GM20431 (cell line): ENCODE results near the gene PYGO1.
"Not testable (repeated sequence)": the region's sequence is repeated elsewhere in the genome, so short reads cannot be mapped to it uniquely, and the experiment has no call there.

Experiments used
- in situ Hi-C: fragments of 300-500 bp; cut with MseI, MboI; formaldehyde crosslinking; loops from one replicate; pipeline ENCODE4 v1.15.0; 2020; ENCODE audit warnings: low sequenced_read_pairs; ENCODE audit not compliant: unreplicated experiment

Gene PYGO1, protein sequence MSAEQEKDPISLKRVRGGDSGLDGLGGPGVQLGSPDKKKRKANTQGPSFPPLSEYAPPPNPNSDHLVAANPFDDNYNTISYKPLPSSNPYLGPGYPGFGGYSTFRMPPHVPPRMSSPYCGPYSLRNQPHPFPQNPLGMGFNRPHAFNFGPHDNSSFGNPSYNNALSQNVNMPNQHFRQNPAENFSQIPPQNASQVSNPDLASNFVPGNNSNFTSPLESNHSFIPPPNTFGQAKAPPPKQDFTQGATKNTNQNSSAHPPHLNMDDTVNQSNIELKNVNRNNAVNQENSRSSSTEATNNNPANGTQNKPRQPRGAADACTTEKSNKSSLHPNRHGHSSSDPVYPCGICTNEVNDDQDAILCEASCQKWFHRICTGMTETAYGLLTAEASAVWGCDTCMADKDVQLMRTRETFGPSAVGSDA

DNA sequence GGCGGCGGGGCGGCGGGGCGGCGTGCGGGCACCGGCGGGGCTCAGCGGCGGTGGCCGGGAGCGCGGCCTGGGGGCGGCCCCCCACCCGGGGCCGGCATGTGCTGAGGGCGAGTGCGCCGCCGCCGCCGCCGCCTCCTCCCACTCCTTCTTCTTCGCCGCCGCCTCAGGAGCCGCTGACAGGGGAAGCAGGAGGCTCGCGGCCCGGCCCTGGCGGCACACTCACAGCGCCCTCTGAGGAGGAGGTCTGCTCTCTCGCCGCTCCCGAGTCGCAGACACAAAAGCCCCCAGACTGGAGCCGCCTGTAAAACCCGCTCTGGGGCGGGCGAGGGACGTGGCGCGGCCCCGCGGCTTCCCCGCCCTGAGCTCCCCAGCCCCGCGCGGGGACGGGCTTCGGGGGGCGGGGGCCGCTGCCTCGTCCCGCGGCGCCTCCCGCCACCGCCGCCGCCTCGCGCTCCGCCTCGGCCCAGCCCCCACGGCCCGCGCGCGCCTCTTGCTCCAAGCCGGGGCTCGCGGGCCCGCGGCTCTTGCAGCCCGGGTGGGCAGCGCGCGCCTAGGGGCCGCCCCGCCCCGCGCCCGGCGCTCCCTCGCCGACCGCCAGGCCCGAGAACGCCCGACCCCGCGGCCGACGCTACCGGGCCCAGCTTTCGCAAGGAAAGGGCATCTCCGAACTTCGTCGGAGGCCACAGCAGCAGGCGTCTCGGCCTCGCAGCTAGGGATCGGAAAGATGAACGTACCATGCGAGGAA lies at the start of gene PYGO1:
TSS of gene PYGO1 (minus strand) at position 276 of the 745 bp plus-strand sequence. CDS start 462 bp downstream, outside the sequence.
- in situ Hi-C loops = no loop called here

DNA sequence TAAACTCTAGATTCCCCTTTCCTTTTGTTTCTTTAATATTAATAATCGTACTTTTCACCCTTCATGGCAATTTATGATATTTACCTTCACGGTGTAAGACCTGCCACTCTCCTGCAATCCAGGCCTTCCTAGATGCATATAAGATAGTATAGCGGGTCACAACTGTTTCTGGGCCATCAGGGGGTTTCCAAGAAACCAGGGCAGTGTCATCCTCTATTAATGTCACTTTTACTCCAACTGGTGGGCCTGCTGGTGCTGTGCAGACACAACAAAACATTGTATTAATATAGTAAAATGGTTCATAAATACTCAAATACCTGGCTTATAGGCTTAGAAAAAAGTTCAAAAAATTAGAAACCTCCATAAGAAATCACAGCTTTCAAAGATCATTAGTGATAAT lies 48.9 kb upstream of the PYGO1 start:
- in situ Hi-C loops = no loop called here

DNA sequence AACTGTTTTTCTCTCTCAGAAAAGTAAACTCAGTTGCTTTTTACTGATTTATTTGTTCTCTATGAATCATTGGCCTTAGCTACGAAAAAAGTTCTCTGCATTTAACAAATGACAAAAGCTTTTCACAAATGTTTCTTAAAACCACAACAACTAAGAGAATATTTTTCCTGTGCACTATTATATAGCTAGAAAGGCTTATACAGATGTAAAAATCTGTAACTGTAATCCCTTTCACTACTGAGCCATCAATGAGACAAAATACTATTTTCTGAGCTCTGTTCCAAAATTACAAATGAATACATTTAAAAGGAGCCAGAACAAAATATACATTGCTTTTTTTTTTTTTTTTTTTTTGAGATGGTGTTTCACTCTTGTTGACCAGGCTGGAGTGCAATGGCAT lies 45.6 kb upstream of the PYGO1 start:
- in situ Hi-C loops = no loop called here

DNA sequence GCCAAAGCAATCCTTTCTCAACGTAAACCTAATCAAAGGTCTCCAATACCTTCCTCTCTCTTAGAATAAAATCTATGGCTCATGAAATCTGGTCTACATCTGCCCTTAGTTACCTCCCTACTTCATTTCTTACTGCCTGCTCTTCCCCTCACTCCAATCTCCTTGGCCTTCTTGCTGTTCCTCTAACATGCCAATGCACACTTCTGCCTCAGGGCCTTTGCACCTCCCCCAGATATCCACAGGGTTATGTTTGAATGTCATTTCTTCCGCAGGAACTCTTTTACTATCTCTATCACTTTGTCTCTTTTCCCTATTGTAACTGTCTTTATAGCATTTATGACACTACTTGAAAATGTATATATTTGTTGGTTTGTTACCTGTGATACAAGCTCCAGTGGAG lies 44.3 kb upstream of the PYGO1 start:
- in situ Hi-C loops = no loop called here

DNA sequence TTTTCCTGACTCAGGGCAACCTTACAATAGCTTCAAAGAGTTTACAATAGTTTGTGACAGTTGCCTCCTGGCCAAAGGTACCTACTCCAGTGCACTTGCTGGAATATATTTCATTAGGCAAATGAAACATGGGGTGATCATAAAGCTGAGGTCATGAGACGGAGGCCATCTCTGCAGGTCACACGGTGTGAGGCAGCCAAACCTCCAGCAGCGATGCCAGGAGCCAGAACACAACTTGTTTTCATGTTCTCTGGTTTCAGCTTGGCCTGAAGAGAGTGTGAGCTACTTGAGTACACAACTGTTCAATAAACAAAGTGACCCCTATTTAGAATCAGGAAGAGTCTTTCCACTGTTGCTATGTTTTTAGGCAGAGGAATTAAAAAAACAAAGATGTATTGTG lies 42.7 kb upstream of the PYGO1 start:
- in situ Hi-C loops = no loop called here

DNA sequence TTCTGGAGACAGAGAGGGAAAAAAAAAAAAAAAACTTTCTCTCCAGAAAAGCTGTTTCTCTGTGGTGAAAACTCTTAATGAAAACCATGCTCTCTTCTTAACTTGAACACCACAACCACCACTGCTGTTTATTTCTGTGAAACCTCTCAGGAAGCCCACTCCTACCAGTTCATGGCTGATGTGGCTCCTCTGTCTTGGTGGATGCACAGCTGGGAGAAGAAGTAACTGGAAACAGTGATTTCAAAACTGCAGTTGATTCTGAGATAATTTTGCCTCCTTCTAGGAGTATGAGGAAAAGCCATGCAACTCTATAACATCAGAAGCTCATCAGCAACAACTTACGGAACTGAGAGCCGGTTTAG lies 40.2 kb upstream of the PYGO1 start:
- in situ Hi-C loops = no loop called here

DNA sequence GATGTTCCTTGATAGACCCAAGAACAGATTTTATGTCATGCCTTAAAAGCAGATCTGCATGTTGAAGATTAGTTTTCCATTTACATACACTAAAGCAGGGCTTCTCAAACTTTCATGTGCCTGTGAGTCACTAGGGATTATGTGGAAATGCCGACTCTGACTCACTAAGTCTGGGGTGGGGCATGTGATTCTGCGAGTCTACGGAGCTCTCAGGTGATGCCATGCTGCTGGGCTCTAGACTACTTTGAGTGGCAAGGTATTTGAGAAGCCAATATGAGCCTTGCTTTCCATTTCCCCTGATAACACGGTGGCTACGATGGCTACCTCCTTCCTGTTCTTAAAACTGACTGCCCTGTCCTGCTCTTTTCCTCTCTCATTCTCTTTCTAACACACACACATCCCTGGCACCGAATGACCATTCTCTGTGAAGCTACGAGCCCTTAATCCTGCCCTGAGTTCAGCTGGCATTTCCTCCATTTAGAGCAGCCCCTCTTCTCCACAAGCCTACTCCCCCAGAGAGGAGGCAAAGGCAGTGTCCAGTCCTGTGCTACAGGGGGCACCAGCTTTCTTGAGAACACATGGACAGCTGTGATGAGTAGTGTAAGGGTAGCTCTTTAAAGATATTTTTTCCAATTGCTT lies 39.7 kb upstream of the PYGO1 start:
- in situ Hi-C loops = no loop called here

DNA sequence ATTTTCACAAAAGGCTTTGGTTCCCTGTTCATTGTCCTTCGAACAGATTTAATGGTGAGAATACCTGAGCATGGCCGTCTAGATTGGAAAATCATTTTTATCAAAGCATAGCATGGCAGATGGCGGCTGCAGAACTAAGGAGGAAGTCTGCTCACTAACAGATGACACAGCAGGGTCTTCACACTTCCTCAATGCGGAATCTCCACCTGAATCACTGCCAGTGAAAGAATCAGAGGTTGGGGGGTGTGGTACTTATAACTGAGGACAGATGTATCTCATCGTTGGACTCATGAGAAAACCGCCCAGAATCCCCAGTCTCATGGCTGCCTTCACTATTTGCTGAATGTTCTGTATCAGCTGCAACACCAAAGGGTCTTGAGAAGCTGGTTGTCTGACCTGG lies 31.6 kb upstream of the PYGO1 start:
- in situ Hi-C loops = no loop called here

DNA sequence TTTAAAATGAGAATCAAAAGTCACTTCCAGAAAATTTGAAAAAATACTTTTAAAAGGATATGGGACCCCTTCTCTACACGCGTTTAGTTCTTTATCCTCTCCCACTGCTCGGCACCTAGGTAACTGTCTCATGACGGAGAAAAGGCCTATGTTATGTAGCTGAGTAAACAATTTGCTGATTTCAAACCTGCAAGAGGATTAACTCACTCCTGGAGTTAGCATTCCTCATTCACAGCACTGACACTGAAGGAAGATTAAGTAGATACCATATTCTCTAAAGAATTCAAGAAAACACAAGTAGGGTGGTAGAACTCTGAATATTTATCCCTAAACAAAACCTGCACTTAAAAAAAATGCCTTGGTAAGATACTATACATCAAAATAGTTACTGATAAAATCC lies 30.2 kb upstream of the PYGO1 start:
- in situ Hi-C loops = no loop called here

DNA sequence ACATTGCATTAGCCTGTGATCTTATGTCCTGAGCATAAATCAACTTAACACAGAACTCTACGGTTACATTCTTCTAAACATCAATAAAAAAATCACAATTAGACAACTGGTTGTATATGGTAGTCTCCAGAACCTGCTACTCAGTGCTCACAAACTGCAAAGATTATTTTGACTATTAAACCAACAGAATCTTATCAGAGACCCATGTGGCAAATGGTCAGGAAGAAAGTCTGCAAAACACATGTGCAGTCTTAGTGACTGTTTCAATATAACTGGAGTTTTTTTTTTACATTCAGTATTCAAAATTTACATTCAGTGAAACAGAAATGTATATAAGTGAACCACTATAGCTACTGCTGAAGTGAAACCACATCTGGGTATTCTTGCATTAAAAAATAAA lies 27.3 kb upstream of the PYGO1 start:
- in situ Hi-C loops = no loop called here

DNA sequence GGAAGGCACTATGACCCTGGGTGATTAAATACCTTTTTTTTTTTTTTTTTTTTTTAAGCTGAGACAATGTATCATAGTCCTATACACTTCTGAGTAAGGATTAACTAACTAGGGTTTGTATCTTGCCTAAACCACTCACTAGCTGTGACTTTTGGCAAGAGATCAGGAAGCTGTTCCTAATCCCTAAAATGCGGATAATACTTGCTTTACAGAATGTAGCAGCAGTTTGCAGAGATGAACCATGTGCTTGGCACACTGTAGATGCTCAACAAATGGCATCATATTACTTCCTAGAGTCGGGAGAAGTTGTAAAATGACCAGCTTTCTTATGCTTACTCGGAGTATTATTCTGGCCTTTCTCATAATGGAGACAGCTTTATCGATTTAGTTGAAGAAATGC lies 25.6 kb upstream of the PYGO1 start:
- in situ Hi-C loops = no loop called here

DNA sequence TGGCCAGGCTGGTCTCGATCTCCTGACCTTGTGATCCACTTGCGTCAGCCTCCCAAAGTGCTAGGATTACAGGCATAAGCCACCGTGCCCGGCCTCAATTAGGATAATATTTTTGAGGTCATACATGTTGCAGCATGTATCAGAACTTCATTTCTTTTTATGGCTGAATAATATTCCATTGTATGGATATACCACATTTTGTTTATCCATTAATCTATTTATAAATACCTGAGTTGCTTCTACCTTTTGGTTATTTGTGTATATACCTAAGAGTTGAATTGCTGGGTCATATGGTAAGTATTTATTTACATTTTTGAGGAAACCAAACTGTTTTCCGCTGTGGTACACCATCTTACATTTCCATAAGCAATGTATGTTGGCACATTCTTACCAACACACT lies 18.1 kb upstream of the PYGO1 start:
- in situ Hi-C loops = no loop called here

DNA sequence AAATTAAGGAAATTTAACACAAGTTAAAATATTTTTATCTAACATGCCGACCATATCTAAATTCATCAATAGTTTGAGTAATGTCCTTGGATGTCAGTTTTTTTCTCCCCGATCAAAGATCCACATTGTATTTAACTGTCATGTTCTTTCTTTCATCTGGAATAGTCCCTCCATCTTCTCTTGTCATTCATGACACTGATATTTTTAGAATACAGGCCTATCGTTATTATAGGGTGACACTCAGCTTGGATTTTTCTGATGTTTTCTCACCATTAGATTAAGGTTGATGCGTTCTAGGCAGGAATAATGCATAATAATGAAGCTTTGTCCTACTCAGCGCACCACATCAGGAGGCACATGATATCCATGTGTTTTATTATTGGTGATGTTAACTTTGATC lies 13.2 kb upstream of the PYGO1 start:
- in situ Hi-C loops = no loop called here

DNA sequence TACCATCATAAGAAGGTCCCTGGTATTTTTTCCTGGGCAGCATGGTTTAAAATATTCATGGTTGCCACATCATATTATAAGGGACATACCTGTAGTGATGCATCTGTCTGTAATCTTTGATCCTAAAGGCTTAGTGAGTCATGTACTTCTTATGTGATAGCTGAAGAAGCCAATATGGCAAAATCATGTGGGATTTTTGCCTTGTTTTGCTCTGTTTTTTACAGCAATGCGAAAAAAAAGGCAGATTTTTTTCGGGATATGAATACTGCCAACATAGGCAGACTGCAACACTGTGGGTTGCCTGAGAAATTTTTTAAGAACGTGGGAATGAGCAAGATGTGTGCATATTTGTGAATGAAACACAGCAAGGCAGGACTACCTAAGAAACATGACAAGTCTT lies 11.3 kb upstream of the PYGO1 start:
- in situ Hi-C loops = no loop called here

DNA sequence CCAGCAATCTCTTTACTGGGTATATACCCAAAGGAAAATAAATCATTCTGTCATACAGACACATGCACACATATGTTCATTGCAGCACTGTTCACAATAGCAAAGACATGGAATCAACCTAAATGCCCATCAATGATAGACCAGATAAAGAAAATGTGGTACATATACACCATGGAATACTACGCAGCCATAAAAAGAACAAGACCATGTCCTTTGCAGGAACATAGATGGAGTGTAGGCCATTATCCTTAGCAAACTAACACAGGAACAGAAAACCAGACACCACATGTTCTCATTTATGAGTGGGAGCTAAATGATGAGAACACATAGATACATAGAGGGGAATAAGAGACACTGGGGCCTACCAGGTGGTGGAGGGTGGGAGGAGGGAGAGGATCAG lies 4.9 kb upstream of the PYGO1 start:
- in situ Hi-C loops = not testable (repeated sequence)

DNA sequence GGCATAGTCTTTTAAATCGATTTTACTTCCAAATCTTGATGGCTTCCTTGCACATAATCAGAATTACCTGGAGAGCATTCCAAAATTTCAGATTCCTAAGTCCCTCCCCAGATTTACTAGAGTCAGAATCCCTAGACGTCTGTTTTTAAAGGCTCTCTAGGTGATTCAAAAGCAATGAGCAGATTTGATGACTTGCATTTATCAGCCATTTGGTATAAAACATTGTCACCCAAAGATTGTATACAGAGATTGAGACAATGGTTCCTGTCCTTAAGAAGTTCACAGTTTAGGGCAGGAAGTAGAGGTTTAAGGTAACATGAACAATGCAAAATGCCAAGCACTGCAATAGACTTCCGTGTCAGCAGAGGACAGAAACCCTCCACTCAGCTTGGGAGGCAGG lies 2.6 kb upstream of the PYGO1 start:
- in situ Hi-C loops = no loop called here

DNA sequence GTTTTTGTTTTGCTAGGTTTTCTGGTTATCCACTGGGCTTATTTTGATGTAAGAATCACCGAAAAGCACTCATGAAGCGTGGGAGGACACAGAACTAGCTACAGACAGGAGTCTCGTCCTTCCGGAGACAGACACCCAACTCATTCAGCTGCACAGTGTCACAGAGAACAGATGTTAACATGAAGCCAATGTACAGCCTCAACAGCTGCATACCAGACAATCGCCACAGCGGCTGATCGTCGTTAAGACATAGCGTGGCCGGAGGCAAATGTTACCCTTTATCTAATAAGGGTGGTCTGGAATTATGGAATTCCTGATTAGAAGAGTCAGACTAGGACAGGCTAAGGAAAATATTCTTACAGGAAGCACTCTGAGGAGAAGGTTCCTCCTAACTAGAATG lies 1.1 kb upstream of the PYGO1 start:
- in situ Hi-C loops = no loop called here

DNA sequence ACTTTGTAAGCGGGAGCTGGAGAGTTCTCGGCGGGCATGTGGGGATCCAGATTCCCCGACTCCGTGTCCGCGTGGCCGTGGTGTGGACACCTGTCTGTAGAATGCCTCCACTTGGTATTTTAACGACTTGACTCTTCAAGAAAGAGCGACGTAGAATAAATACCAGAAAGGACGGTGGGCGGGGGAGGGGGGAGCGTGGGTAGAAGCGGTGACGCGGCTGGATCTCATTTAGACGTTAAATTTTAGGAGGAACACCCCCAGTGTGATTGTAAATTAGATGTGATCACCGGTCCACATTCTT lies 620 bp upstream of the PYGO1 start:
- in situ Hi-C loops = no loop called here

DNA sequence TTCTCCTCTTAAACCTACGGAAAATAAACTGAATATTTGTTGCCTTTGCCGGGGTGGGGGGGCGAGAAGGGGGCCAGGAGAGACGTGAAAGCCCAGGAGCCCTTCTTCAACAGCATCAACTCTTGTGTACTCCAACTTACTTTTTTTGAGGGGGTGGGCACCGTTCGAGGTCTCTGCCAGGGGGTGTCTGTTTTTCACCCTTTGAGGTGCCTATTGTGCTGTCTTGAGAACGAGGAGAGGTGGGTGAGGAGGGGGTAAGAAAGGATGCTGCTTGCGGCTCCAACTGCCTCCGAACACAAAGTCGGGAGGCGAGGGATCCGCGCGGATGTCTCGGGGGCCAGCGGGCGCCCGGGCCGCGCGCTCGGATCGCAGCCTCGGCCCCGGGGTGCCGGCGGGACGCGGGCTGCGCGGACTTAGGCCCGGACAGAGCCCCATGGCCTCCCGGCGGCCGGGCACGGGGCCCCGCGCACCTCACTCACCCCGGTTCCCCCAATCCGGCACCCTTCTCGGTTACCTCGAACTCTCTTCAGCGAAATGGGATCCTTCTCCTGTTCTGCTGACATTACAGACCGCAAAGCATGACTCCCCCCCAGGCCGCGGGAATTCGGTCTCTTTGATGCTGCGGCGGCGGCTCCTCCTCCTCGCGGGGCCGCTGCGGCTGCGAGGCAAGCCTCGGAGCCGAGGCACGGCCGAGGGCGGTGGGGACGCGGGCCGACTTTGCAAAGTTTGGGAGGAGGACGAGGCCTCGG lies 650 bp downstream of the PYGO1 start:
- in situ Hi-C loops = no loop called here

DNA sequence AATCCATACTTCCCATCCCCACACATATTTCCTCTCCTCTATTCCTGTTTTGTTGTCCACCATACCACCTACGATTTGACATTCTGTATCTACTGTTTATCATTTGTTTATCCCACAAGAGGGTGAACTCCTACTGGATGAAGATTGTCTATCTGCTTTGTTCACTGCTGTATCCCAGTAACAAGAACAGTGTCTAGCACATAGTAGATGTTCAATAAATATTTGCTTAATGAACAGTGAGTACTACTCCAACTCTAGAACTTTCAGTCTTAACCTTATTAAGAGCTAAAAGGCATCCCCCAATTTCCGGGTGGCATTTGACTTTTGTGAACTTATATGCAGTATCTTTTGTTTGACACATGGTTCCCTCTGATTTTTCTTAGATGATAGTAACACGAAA lies 1.3 kb downstream of the PYGO1 start:
- in situ Hi-C loops = no loop called here

DNA sequence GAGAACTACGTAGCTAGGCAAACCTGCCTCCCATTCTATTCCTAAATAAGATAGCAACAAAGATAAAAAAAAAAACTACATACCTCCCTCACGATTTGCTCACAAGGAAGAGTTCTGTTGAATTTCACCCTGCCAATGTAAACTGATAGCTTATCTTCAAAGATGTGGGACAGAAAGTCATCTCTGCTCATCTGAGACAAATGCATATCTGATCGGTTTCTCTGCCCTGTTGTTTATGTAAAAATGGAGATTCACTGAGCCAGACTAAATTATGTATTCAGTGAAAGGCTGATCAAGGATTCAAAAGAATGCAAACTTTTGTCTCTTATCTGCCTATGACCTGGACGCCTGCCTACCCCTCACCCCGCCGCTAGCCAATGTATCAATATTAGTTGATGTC lies 11.2 kb downstream of the PYGO1 start:
- in situ Hi-C loops = no loop called here
